Measurements from ENCODE around the gene CNTN6.

The CNTN6 gene

GRCh38 chr3:1092771-1093170 is at the start of gene CNTN6:
CNTN6 (plus strand) TSS chr3:1093024; CDS start chr3:1148009, 54,985 bp downstream.
- Histone ChIP-seq H3K27me3 (ENCODE audit: insufficient read depth, low read depth, severe bottlenecking) (no peaks in the 10 kb centered on the region), H3K4me3 (ENCODE audit: low read depth, low read length) (peak within 1 kb of the TSS; percentile 2), H3K9me3 (ENCODE audit: severe bottlenecking) (no peaks in the 10 kb centered on the region), H3K36me3 (no peaks in the 10 kb centered on the region), H3K27ac (no peak within 1 kb of the TSS)
- peak; percentile 40 for DNase-seq
- no peak for TF ChIP-seq CTCF (IDR thresholded peaks at IDR 0.05; ENCODE audit: low read depth, low read length)

GRCh38 chr3:1048558-1048957 is 44.3 kb upstream of the CNTN6 start:
- H3K27ac ChIP-seq = no peak overlapping the region
- no peak for DNase-seq
- H3K27me3 ChIP-seq (ENCODE audit: insufficient read depth, low read depth, severe bottlenecking) = no peaks in the 10 kb centered on the region
- H3K4me3 ChIP-seq (ENCODE audit: low read depth, low read length) = no peak overlapping the region
- H3K36me3 ChIP-seq = no peaks in the 10 kb centered on the region
- H3K9me3 ChIP-seq (ENCODE audit: severe bottlenecking) = no peaks in the 10 kb centered on the region
- no peak for TF ChIP-seq CTCF (IDR thresholded peaks at IDR 0.05; ENCODE audit: low read depth, low read length)

- Histone ChIP-seq H3K36me3 (no peaks in the 10 kb centered on the region), H3K4me3 (ENCODE audit: low read depth, low read length) (no peak overlapping the region), H3K9me3 (ENCODE audit: severe bottlenecking) (no peaks in the 10 kb centered on the region), H3K27me3 (ENCODE audit: insufficient read depth, low read depth, severe bottlenecking) (no peaks in the 10 kb centered on the region), H3K27ac (no peak overlapping the region)
- DNase-seq = no peak
- no peak for TF ChIP-seq CTCF (IDR thresholded peaks at IDR 0.05; ENCODE audit: low read depth, low read length)
Observed at GRCh38 chr3:1055870-1056269, 37.0 kb upstream of the CNTN6 start.

GRCh38 chr3:1056744-1057143 is 36.1 kb upstream of the CNTN6 start:
- Histone ChIP-seq H3K27me3 (ENCODE audit: insufficient read depth, low read depth, severe bottlenecking) (no peaks in the 10 kb centered on the region), H3K27ac (no peak overlapping the region), H3K9me3 (ENCODE audit: severe bottlenecking) (no peaks in the 10 kb centered on the region), H3K4me3 (ENCODE audit: low read depth, low read length) (no peak overlapping the region), H3K36me3 (no peaks in the 10 kb centered on the region)
- no peak for TF ChIP-seq CTCF (IDR thresholded peaks at IDR 0.05; ENCODE audit: low read depth, low read length)
- DNase-seq = no peak

- no peak overlapping the region for H3K27ac ChIP-seq
- no peaks in the 10 kb centered on the region for H3K36me3 ChIP-seq
Observed at GRCh38 chr3:1057436-1057835, 35.4 kb upstream of the CNTN6 start.

More at GRCh38 chr3:1057436-1057835, 35.4 kb upstream of the CNTN6 start:
- H3K4me3 ChIP-seq (ENCODE audit: low read depth, low read length) = no peak overlapping the region
- no peaks in the 10 kb centered on the region for H3K9me3 ChIP-seq (ENCODE audit: severe bottlenecking)
- H3K27me3 ChIP-seq (ENCODE audit: insufficient read depth, low read depth, severe bottlenecking) = no peaks in the 10 kb centered on the region
- DNase-seq = no peak
- no peak for TF ChIP-seq CTCF (IDR thresholded peaks at IDR 0.05; ENCODE audit: low read depth, low read length)

All from WERI-Rb-1 (cell line).